ENCODE results near the gene KLF8. TPM values are rescaled to one million over a fixed set of nuclear protein-coding genes. Genes with fewer than 3 reads are reported as not detected.
A peak's percentile ranks its signal among the peaks of the same experiment; 100 is the strongest.

KLF8 gene
- total RNA-seq, 2 experiments from 2014 or later: 0.76 to 1.2 TPM

DNA sequence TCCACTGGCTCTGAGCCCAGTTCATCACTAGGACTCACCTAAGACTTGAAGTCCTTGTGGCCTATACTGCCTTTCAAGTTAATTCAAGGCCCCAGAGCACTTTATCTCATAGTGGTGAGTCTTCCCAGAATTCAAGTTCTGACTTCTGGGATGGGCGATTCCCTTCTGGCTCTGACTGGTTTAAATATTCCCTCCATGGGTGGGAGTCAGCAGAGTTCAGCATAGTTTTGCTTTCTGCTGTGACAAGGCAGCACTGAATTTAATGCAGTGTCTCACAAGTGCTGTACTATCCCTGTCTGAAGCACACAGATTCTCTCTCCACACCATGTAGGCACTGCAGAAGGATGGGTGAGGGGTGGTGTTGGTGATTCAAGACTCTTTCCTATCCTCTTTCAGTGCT lies 46.5 kb downstream of the KLF8 start:
- Mint-ChIP-seq H3K36me3 (ENCODE audit: low read depth) (no peaks in the 10 kb centered on the region), H3K27me3 (no peaks in the 10 kb centered on the region), H3K4me1 (ENCODE audit: low read depth) (peaks cover 4% of the 10 kb centered on the region), H3K4me3 (no peak overlapping the region), H3K27ac (no peak overlapping the region), H3K9me3 (no peaks in the 10 kb centered on the region)
- no peak for DNase-seq
- no peak for ATAC-seq
- POLR2A ChIA-PET: no interaction called here
- CTCF ChIA-PET: interaction anchor here (0.7 to 6.2 kb wide), 2 partner anchors 448 to 449 kb away, joined by 4 to 66 read pairs; partner anchors contain the start of gene NBDY
- intact Hi-C loops (cut with micrococcal nuclease): no loop called here
- TF ChIP-seq, protein P1, sequence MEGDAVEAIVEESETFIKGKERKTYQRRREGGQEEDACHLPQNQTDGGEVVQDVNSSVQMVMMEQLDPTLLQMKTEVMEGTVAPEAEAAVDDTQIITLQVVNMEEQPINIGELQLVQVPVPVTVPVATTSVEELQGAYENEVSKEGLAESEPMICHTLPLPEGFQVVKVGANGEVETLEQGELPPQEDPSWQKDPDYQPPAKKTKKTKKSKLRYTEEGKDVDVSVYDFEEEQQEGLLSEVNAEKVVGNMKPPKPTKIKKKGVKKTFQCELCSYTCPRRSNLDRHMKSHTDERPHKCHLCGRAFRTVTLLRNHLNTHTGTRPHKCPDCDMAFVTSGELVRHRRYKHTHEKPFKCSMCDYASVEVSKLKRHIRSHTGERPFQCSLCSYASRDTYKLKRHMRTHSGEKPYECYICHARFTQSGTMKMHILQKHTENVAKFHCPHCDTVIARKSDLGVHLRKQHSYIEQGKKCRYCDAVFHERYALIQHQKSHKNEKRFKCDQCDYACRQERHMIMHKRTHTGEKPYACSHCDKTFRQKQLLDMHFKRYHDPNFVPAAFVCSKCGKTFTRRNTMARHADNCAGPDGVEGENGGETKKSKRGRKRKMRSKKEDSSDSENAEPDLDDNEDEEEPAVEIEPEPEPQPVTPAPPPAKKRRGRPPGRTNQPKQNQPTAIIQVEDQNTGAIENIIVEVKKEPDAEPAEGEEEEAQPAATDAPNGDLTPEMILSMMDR (IDR thresholded peaks at IDR 0.05): no peak

DNA sequence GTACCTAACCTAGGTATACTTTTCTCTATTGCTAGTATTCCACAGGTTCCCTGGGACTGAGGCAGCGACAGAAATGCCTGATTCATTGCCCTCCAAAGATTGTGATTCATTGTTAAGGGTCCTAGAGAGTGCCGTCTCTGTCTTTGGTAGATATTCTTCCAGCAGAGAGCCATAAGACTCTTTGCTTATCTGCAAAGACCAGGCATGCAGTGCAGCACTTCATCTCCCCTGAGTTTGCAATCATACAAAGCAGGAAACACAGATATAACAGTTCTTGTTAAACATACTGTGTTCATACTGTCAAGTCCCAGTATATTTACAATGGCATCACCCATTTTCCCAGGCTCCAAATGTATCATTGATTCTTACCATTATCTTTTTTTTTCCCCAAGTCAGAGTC lies 47.7 kb downstream of the KLF8 start:
- Mint-ChIP-seq H3K4me3 (no peak overlapping the region), H3K27me3 (no peaks in the 10 kb centered on the region), H3K36me3 (ENCODE audit: low read depth) (no peaks in the 10 kb centered on the region), H3K27ac (no peak overlapping the region), H3K4me1 (ENCODE audit: low read depth) (peaks cover 4% of the 10 kb centered on the region), H3K9me3 (no peaks in the 10 kb centered on the region)
- intact Hi-C loops (cut with micrococcal nuclease): loop anchor here (5.0 kb wide), 1 partner anchor 447 kb away; the partner anchor contains the start of gene NBDY
- TF ChIP-seq, protein P1 (IDR thresholded peaks at IDR 0.05): no peak
- DNase-seq: no peak
- ChIA-PET CTCF (interaction anchor here (1.2 to 6.2 kb wide), 2 partner anchors 448 to 454 kb away, joined by 4 to 66 read pairs; partner anchors contain the start of gene NBDY), POLR2A (no interaction called here)
- ATAC-seq: no peak

DNA sequence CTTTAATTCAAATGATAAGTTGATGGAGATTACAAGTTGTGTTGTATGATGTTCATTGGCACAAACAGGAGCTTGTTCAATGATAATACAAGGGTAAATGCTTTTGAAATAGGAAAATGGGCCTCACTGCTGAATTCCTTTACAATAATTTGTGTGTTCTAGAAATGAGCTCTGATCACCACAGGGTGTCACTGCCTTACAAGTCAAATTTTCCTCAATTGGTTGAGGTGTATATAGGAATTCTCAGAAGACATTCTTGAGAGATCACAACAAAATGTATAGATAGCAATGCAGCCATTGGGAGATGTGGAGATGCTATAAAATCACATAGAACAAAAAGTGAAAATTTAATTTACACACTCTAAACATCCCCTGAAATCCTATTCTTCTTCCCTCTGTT lies 49.6 kb downstream of the KLF8 start:
- no peak overlapping the region for H3K27ac Mint-ChIP-seq
- H3K4me1 Mint-ChIP-seq (ENCODE audit: low read depth): peaks cover 4% of the 10 kb centered on the region
- TF ChIP-seq, protein P1 (IDR thresholded peaks at IDR 0.05): peak; percentile 39
- ATAC-seq (no peak), DNase-seq (peak; percentile 17)
- no peaks in the 10 kb centered on the region for H3K27me3 Mint-ChIP-seq
- ChIA-PET CTCF (interaction anchor here (1.2 to 6.2 kb wide), 6 partner anchors 33 to 696 kb away, joined by 3 to 66 read pairs (median 4); partner anchors contain the start of gene NBDY), POLR2A (interaction anchor here (1.1 kb wide), 1 partner anchor 447 kb away, joined by 3 read pairs; no protein-coding TSS in a partner anchor)
- no peaks in the 10 kb centered on the region for H3K9me3 Mint-ChIP-seq
- no peak overlapping the region for H3K4me3 Mint-ChIP-seq
- intact Hi-C loops (cut with micrococcal nuclease): loop anchor here (5.0 kb wide), 1 partner anchor 446 kb away; the partner anchor contains the start of gene NBDY
- H3K36me3 Mint-ChIP-seq (ENCODE audit: low read depth): no peaks in the 10 kb centered on the region

DNA sequence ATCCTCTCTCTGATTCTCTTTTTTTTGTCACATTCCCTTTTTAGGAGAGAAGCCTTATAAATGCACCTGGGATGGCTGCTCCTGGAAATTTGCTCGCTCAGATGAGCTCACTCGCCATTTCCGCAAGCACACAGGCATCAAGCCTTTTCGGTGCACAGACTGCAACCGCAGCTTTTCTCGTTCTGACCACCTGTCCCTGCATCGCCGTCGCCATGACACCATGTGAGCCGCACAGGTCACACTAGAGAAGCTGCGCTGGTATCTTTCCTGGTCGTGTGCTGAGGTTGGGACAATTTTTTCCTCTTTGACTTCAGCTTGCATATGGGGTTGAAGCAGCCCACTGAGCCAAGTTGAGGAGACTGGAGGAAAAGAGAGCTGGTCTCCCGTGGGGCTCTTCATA lies 52.1 kb downstream of the KLF8 start:
- Mint-ChIP-seq H3K27ac (no peak overlapping the region), H3K9me3 (no peaks in the 10 kb centered on the region), H3K4me1 (ENCODE audit: low read depth) (peaks cover 4% of the 10 kb centered on the region), H3K36me3 (ENCODE audit: low read depth) (no peaks in the 10 kb centered on the region), H3K4me3 (no peak overlapping the region), H3K27me3 (no peaks in the 10 kb centered on the region)
- POLR2A ChIA-PET: no interaction called here
- intact Hi-C loops (cut with micrococcal nuclease): loop anchor here (5.0 kb wide), 1 partner anchor 443 kb away; the partner anchor contains the start of gene NBDY
- ATAC-seq (no peak), DNase-seq (no peak)
- CTCF ChIA-PET: interaction anchor here (6.2 kb wide), 1 partner anchor 444 kb away, joined by 66 read pairs; the partner anchor contains the start of gene NBDY
- TF ChIP-seq, protein P1 (IDR thresholded peaks at IDR 0.05): no peak

DNA sequence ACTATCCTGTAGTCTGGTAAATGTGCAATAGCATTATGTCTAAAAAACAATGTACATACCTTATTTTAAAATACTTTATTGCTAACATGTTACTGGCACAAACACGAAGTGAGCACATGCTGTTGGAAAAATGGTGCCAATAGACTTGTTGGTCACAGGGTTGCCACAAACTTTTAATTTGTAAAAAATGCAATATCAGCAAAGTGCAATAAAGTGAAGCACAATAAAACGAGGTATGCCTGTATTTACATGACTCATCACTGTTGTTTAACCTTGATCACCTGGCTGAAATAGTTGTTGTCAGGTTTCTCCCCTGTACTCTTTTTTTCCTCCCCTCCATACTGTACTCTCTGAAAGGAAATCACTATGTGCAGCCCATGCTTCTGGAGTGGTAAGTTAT lies 56.5 kb downstream of the KLF8 start:
- H3K27me3 Mint-ChIP-seq: no peaks in the 10 kb centered on the region
- no peaks in the 10 kb centered on the region for H3K4me1 Mint-ChIP-seq (ENCODE audit: low read depth)
- DNase-seq (no peak), ATAC-seq (no peak)
- TF ChIP-seq, protein P1 (IDR thresholded peaks at IDR 0.05): no peak
- POLR2A ChIA-PET: no interaction called here
- intact Hi-C loops (cut with micrococcal nuclease): no loop called here
- H3K9me3 Mint-ChIP-seq: no peaks in the 10 kb centered on the region
- CTCF ChIA-PET: no interaction called here
- H3K4me3 Mint-ChIP-seq: no peak overlapping the region
- H3K27ac Mint-ChIP-seq: no peak overlapping the region
- no peaks in the 10 kb centered on the region for H3K36me3 Mint-ChIP-seq (ENCODE audit: low read depth)

Data from activated CD8-positive, alpha-beta T cell treated with anti-CD3 and anti-CD28 coated beads for 36 hours (primary cell).